K562 (cell line): Measurements from ENCODE around the gene NCAPD2. TPM values are rescaled to one million over a fixed set of nuclear protein-coding genes. Genes with fewer than 3 reads are reported as not detected.

Experiments used
- ARHGAP35 ChIP-seq: fragments of 450-650 bp; IDR thresholded peaks from 2 replicates; pipeline ENCODE4 v1.6.1; 2018; ENCODE audit not compliant: partially characterized antibody
- BCL6 ChIP-seq: fragments of 250-450 bp; sonication (Bioruptor Pico); IDR thresholded peaks from 2 replicates; pipeline ENCODE4 v1.4.0; 2020
- HCFC1 ChIP-seq: IDR thresholded peaks from 2 replicates; pipeline ENCODE4 v1.6.1; 2012; ENCODE audit warnings: low read depth, low read length, improper control_type of control experiment
- HNRNPUL1 ChIP-seq: fragments of 200-400 bp; formaldehyde crosslinking; IDR thresholded peaks from 2 replicates; pipeline ENCODE4 v1.6.1; 2017; ENCODE audit warnings: low read length
- NFE2 ChIP-seq: IDR thresholded peaks from 2 replicates; pipeline ENCODE4 v1.6.1; 2014; ENCODE audit warnings: antibody characterized with exemption, low read depth
- NFE2L1 ChIP-seq: fragments of 450-650 bp; IDR thresholded peaks from 2 replicates; pipeline ENCODE4 v1.6.1; 2016; ENCODE audit warnings: missing genetic modification characterization, low read depth, mild to moderate bottlenecking, missing compliant biosample characterization, moderate library complexity, borderline replicate concordance
- PML ChIP-seq: IDR thresholded peaks from 2 replicates; pipeline ENCODE4 v1.6.1; 2012; ENCODE audit warnings: low read length, inconsistent platforms
- SMAD3 ChIP-seq: fragments of 450-650 bp; formaldehyde crosslinking; conservative IDR thresholded peaks from 2 replicates; pipeline ENCODE4 v1.4.0; 2020; ENCODE audit warnings: mild to moderate bottlenecking
- SRSF1 ChIP-seq: fragments of 200-400 bp; formaldehyde crosslinking; IDR thresholded peaks from 2 replicates; pipeline ENCODE4 v1.6.1; 2017; ENCODE audit warnings: mild to moderate bottlenecking, low read depth, low read length, moderate library complexity
- TGIF2 ChIP-seq: sonication (generic); formaldehyde crosslinking; IDR thresholded peaks from 2 replicates; pipeline ENCODE4 v1.8.1; 2022; ENCODE audit warnings: mild to moderate bottlenecking, missing genetic modification reagents, moderate library complexity
- YBX1 ChIP-seq: fragments of 450-650 bp; IDR thresholded peaks from 2 replicates; pipeline ENCODE4 v1.7.1; 2016; ENCODE audit warnings: mild to moderate bottlenecking
- ZZZ3 ChIP-seq: fragments of 450-650 bp; IDR thresholded peaks from 2 replicates; pipeline ENCODE4 v1.6.1; 2016; ENCODE audit warnings: antibody characterized with exemption, mild to moderate bottlenecking, moderate library complexity
- polyA plus RNA-seq, 8 experiments: library from polyadenylated mRNA; depleted of rRNA in 4 of 8; stranded (reverse) in 5 of 8; unstranded in 3 of 8; fragments of >200 nt; fragmentation: Nextera tagmentation in 2 of 8; fragmentation: Illumina TruSeq in 1 of 8; extraction: Ambion mirVana in 2 of 8; extraction: Trizol in 1 of 8; gene quantifications; 2 replicates each; pipeline versions ENCODE4 v1.2.1 to v1.2.3, GENCODE V29; 2011 to 2014; ENCODE audit warnings: inconsistent platforms in 1 of 8, missing spikeins in 1 of 8
- total RNA-seq, 7 experiments: library from RNA; depleted of rRNA in 6 of 7; stranded (reverse); fragments of >200 nt in 6 of 7; fragmentation: Illumina TruSeq in 2 of 7; extraction: Trizol in 2 of 7; gene quantifications; 2 replicates each; pipeline versions ENCODE4 v1.2.1 to v1.2.3, GENCODE V29; 2011 to 2021; ENCODE audit warnings: low replicate concordance in 1 of 7
- TF ChIP-seq, protein P1 (sequence below), 2 experiments: IDR thresholded peaks; 2 replicates each; pipeline ENCODE4 v1.6.1; 2012; ENCODE audit warnings: improper control_type of control experiment in 2 of 2, low read depth in 2 of 2, low read length in 2 of 2, borderline replicate concordance in 1 of 2
- TF ChIP-seq, protein P2 (sequence below), 2 experiments: IDR thresholded peaks; 2 replicates each; pipeline ENCODE4 v1.6.1; 2011; ENCODE audit warnings: borderline replicate concordance in 1 of 2, control low read depth in 1 of 2, low read depth in 1 of 2, low read length in 1 of 2, mild to moderate bottlenecking in 1 of 2, mixed read lengths in 1 of 2, moderate library complexity in 1 of 2; ENCODE audit not compliant: insufficient read depth in 1 of 2, insufficient read length in 1 of 2, poor library complexity in 1 of 2, severe bottlenecking in 1 of 2; ENCODE audit errors: extremely low read depth in 1 of 2
- TF ChIP-seq, protein P3 (sequence below): fragments of 450-650 bp; IDR thresholded peaks from 2 replicates; pipeline ENCODE4 v1.6.1; 2017; ENCODE audit warnings: antibody characterized with exemption, mild to moderate bottlenecking
- TF ChIP-seq, protein P4 (sequence below): IDR thresholded peaks from 3 replicates; pipeline ENCODE4 v1.6.1; 2011; ENCODE audit warnings: borderline replicate concordance, mild to moderate bottlenecking; ENCODE audit not compliant: insufficient read length, insufficient read depth

Gene NCAPD2
- total and polyA plus RNA-seq, 9 of the 15 experiments (the other 6 are each of a cell fraction or from before 2014, with no cell fraction given): 16.9 to 93.7 (median 68.3) TPM

DNA sequence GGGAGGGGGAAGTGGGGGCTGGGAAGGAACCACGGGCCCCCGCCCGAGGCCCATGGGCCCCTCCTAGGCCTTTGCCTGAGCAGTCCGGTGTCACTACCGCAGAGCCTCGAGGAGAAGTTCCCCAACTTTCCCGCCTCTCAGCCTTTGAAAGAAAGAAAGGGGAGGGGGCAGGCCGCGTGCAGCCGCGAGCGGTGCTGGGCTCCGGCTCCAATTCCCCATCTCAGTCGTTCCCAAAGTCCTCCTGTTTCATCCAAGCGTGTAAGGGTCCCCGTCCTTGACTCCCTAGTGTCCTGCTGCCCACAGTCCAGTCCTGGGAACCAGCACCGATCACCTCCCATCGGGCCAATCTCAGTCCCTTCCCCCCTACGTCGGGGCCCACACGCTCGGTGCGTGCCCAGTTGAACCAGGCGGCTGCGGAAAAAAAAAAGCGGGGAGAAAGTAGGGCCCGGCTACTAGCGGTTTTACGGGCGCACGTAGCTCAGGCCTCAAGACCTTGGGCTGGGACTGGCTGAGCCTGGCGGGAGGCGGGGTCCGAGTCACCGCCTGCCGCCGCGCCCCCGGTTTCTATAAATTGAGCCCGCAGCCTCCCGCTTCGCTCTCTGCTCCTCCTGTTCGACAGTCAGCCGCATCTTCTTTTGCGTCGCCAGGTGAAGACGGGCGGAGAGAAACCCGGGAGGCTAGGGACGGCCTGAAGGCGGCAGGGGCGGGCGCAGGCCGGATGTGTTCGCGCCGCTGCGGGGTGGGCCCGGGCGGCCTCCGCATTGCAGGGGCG lies 40.2 kb downstream of the NCAPD2 start, which contains the start of gene GAPDH (continued):
- TF ChIP-seq, protein P1, sequence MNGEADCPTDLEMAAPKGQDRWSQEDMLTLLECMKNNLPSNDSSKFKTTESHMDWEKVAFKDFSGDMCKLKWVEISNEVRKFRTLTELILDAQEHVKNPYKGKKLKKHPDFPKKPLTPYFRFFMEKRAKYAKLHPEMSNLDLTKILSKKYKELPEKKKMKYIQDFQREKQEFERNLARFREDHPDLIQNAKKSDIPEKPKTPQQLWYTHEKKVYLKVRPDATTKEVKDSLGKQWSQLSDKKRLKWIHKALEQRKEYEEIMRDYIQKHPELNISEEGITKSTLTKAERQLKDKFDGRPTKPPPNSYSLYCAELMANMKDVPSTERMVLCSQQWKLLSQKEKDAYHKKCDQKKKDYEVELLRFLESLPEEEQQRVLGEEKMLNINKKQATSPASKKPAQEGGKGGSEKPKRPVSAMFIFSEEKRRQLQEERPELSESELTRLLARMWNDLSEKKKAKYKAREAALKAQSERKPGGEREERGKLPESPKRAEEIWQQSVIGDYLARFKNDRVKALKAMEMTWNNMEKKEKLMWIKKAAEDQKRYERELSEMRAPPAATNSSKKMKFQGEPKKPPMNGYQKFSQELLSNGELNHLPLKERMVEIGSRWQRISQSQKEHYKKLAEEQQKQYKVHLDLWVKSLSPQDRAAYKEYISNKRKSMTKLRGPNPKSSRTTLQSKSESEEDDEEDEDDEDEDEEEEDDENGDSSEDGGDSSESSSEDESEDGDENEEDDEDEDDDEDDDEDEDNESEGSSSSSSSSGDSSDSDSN (IDR thresholded peaks at IDR 0.05; ENCODE audit: borderline replicate concordance in 1 of 2, low read depth in 2 of 2, low read length in 2 of 2): peak in 1 of 2 experiments; percentile 60; a peak in 2 of 4 replicates
- no peak; the same call in 1 of the 2 replicates for TF ChIP-seq TGIF2 (CRISPR knock-in tag)
- TF ChIP-seq, protein P2, sequence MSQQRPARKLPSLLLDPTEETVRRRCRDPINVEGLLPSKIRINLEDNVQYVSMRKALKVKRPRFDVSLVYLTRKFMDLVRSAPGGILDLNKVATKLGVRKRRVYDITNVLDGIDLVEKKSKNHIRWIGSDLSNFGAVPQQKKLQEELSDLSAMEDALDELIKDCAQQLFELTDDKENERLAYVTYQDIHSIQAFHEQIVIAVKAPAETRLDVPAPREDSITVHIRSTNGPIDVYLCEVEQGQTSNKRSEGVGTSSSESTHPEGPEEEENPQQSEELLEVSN (IDR thresholded peaks at IDR 0.05; ENCODE audit: borderline replicate concordance in 1 of 2, extremely low read depth in 1 of 2, insufficient read depth in 1 of 2, insufficient read length in 1 of 2, low read depth in 1 of 2, low read length in 1 of 2, poor library complexity in 1 of 2, severe bottlenecking in 1 of 2): peak; percentile 81 to 90
- peak; percentile 89 for TF ChIP-seq PML
- TF ChIP-seq ZZZ3: no peak
- TF ChIP-seq NFE2: no peak; the same call in 1 of the 2 replicates
- no peak for TF ChIP-seq YBX1
- TF ChIP-seq BCL6: no peak
- no peak for TF ChIP-seq HNRNPUL1
- TF ChIP-seq SRSF1: no peak; the same call in 1 of the 2 replicates
- TF ChIP-seq HCFC1: peak; percentile 8; the same call in 1 of the 2 replicates
- TF ChIP-seq SMAD3 (CRISPR knock-in tag): no peak
- TF ChIP-seq, protein P3, sequence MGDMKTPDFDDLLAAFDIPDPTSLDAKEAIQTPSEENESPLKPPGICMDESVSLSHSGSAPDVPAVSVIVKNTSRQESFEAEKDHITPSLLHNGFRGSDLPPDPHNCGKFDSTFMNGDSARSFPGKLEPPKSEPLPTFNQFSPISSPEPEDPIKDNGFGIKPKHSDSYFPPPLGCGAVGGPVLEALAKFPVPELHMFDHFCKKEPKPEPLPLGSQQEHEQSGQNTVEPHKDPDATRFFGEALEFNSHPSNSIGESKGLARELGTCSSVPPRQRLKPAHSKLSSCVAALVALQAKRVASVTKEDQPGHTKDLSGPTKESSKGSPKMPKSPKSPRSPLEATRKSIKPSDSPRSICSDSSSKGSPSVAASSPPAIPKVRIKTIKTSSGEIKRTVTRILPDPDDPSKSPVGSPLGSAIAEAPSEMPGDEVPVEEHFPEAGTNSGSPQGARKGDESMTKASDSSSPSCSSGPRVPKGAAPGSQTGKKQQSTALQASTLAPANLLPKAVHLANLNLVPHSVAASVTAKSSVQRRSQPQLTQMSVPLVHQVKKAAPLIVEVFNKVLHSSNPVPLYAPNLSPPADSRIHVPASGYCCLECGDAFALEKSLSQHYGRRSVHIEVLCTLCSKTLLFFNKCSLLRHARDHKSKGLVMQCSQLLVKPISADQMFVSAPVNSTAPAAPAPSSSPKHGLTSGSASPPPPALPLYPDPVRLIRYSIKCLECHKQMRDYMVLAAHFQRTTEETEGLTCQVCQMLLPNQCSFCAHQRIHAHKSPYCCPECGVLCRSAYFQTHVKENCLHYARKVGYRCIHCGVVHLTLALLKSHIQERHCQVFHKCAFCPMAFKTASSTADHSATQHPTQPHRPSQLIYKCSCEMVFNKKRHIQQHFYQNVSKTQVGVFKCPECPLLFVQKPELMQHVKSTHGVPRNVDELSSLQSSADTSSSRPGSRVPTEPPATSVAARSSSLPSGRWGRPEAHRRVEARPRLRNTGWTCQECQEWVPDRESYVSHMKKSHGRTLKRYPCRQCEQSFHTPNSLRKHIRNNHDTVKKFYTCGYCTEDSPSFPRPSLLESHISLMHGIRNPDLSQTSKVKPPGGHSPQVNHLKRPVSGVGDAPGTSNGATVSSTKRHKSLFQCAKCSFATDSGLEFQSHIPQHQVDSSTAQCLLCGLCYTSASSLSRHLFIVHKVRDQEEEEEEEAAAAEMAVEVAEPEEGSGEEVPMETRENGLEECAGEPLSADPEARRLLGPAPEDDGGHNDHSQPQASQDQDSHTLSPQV: peak; percentile 76
- no peak for TF ChIP-seq NFE2L1 (tag)
- TF ChIP-seq, protein P4, sequence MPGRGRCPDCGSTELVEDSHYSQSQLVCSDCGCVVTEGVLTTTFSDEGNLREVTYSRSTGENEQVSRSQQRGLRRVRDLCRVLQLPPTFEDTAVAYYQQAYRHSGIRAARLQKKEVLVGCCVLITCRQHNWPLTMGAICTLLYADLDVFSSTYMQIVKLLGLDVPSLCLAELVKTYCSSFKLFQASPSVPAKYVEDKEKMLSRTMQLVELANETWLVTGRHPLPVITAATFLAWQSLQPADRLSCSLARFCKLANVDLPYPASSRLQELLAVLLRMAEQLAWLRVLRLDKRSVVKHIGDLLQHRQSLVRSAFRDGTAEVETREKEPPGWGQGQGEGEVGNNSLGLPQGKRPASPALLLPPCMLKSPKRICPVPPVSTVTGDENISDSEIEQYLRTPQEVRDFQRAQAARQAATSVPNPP: no peak
- no peak for TF ChIP-seq ARHGAP35
